AG09309 (cell line): Measurements from ENCODE around the gene TTLL5.

Experiments used
- DNase-seq: peaks from one replicate; pipeline ENCODE4 v3.0.0-alpha.2; 2010; ENCODE audit warnings: low read depth
- H3K4me3 ChIP-seq: 2 replicates; pipeline ENCODE4 v1.5.1; 2011; ENCODE audit warnings: mild to moderate bottlenecking, low read depth, low read length, moderate library complexity; ENCODE audit not compliant: control insufficient read depth
- CTCF ChIP-seq: IDR thresholded peaks from 2 replicates; pipeline ENCODE4 v1.5.1; 2011; ENCODE audit warnings: mild to moderate bottlenecking, low read depth, low read length, inconsistent platforms; ENCODE audit not compliant: insufficient read depth, control insufficient read depth; ENCODE audit errors: missing control alignments

Gene TTLL5

GRCh38 chr14:75770635-75771034 is 109.6 kb downstream of the TTLL5 start:
- no peak for DNase-seq
- TF ChIP-seq CTCF: no peak
- H3K4me3 ChIP-seq: no peak overlapping the region

GRCh38 chr14:75771595-75771994 is 110.5 kb downstream of the TTLL5 start:
- TF ChIP-seq CTCF: no peak
- H3K4me3 ChIP-seq: no peak overlapping the region
- DNase-seq: no peak

DNA sequence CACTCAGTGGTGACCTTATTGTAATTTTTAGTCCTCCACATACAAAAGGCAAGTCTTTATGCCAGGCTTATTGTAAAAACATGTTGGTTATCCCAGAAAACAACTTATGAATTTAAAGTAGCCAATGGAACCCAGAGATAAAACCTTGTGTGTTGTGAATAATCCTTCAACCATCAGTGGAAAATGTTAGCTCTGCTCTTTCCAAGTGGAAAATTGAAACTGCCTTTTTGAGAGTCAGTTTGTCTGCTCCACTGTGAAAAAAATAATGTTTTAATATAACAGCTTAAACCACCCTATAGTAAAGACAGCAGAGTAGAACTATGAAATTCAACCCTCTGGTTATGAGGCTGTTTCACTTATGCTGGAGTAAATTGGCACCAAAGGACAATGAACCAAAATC is 112.0 kb downstream of the TTLL5 start:
- no peak overlapping the region for H3K4me3 ChIP-seq
- DNase-seq: no peak
- TF ChIP-seq CTCF: no peak

- DNase-seq: no peak
- TF ChIP-seq CTCF: no peak
- no peak overlapping the region for H3K4me3 ChIP-seq
Measured at GRCh38 chr14:75781096-75781495, 120.0 kb downstream of the TTLL5 start.

DNA sequence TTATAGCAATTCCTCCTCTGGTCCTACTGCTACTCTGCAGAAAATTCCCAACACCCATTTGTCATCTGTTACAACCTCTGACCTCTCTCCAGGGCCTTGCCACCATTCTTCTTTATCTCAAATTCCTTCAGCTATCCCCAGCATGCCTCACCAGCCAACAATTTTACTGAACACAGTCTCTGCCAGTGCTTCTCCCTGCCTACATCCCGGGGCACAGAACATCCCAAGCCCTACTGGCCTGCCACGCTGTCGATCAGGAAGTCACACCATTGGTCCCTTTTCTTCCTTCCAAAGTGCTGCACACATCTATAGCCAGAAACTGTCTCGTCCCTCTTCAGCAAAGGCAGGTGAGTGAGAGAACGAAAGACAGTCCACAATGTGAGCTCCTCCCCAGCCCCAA is 122.1 kb downstream of the TTLL5 start:
- DNase-seq: no peak
- no peak for TF ChIP-seq CTCF
- no peak overlapping the region for H3K4me3 ChIP-seq

DNA sequence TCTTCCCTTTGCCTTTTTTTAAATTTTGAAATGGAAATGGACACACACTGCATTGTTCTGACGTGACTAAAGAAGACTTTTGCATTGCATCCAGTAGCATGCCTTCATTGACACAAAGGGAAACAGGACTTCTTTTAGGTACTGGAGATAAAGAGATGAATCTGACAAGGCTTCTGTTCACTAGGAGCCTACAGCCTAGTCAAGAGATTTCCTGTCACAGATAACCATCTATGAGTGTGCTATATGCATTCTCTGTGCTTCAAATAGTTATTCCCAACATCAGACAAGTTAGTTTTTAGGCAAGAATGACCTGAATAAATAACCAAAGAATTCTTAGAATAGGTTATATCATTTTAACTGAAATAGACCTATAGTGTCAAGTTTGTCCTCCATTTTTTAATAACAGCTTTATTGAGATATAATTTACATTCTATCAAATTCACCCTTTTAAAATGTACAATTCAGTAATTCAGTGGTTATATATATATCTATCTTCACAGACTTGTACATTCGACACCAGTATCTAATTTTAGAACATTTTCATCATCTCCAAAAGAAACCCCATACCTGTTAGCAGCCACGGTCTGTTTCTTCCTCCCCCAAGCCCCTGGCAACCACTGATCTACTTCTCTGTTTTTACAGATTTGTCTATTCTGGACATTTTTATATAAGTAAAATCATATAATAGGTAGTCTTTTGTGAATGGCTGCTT is 122.7 kb downstream of the TTLL5 start:
- DNase-seq: no peak
- no peak for TF ChIP-seq CTCF
- no peak overlapping the region for H3K4me3 ChIP-seq
